ENCODE measurements around the gene REPS1. TPM values are rescaled to one million over a fixed set of nuclear protein-coding genes. Genes with fewer than 3 reads are reported as not detected.

The REPS1 gene
- total RNA-seq, 1 donor from 2014 or later = 30.4 TPM

- H3K9me3 ChIP-seq = no peaks in the 10 kb centered on the region
- H3K4me1 ChIP-seq = no peaks in the 10 kb centered on the region
- no peak for DNase-seq (ENCODE audit: low spot score in 2 of 2)
- no peak for TF ChIP-seq CTCF (IDR thresholded peaks at IDR 0.05)
- peaks cover 61 to 87% of the 10 kb centered on the region in 2 donors for H3K36me3 ChIP-seq
- H3K27me3 ChIP-seq = no peaks in the 10 kb centered on the region
- intact Hi-C loops (cut with DNase I) = no loop called here
- H3K27ac ChIP-seq = no peak overlapping the region
- H3K4me3 ChIP-seq = no peak overlapping the region
These were observed 78.5 kb downstream of the REPS1 start for GRCh38 chr6:138909511-138909910.

GRCh38 chr6:138907167-138907566 lies 80.9 kb downstream of the REPS1 start:
- no peak for TF ChIP-seq CTCF (IDR thresholded peaks at IDR 0.05)
- H3K4me1 ChIP-seq = no peaks in the 10 kb centered on the region
- H3K27ac ChIP-seq = no peak overlapping the region
- DNase-seq (ENCODE audit: low spot score in 2 of 2) = no peak
- H3K36me3 ChIP-seq = peaks cover 47 to 88% of the 10 kb centered on the region in 2 donors
- no peaks in the 10 kb centered on the region for H3K27me3 ChIP-seq
- intact Hi-C loops (cut with DNase I) = no loop called here
- no peak overlapping the region for H3K4me3 ChIP-seq
- H3K9me3 ChIP-seq = no peaks in the 10 kb centered on the region

GRCh38 chr6:138897031-138897430 lies 91.0 kb downstream of the REPS1 start:
- no peak for TF ChIP-seq CTCF (IDR thresholded peaks at IDR 0.05)
- Histone ChIP-seq H3K36me3 (peaks cover 5 to 17% of the 10 kb centered on the region in 2 donors), H3K27ac (no peak overlapping the region), H3K9me3 (no peaks in the 10 kb centered on the region), H3K4me3 (no peak overlapping the region), H3K4me1 (no peaks in the 10 kb centered on the region), H3K27me3 (no peaks in the 10 kb centered on the region)
- no peak for DNase-seq (ENCODE audit: low spot score in 2 of 2)
- intact Hi-C loops (cut with DNase I) = no loop called here

- Histone ChIP-seq H3K4me1 (no peaks in the 10 kb centered on the region), H3K27me3 (no peaks in the 10 kb centered on the region), H3K9me3 (no peaks in the 10 kb centered on the region), H3K4me3 (no peak overlapping the region), H3K36me3 (peaks cover 5 to 9% of the 10 kb centered on the region in 2 donors), H3K27ac (no peak overlapping the region)
- intact Hi-C loops (cut with DNase I) = no loop called here
- TF ChIP-seq CTCF (IDR thresholded peaks at IDR 0.05) = no peak
- DNase-seq (ENCODE audit: low spot score in 2 of 2) = no peak
These were observed 91.8 kb downstream of the REPS1 start for GRCh38 chr6:138896104-138896756.

- intact Hi-C loops (cut with DNase I) = no loop called here
- Histone ChIP-seq H3K36me3 (no peaks in the 10 kb centered on the region), H3K4me3 (no peak overlapping the region), H3K27me3 (no peaks in the 10 kb centered on the region), H3K9me3 (no peaks in the 10 kb centered on the region), H3K4me1 (no peaks in the 10 kb centered on the region), H3K27ac (no peak overlapping the region)
- DNase-seq (ENCODE audit: low spot score in 2 of 2) = no peak
- no peak for TF ChIP-seq CTCF (IDR thresholded peaks at IDR 0.05)
These were observed 96.6 kb downstream of the REPS1 start for GRCh38 chr6:138891255-138891986.
